Activated CD4-positive, alpha-beta T cell treated with anti-CD3 and anti-CD28 coated beads, Interleukin-2, amount 50 U/mL, for 24 hours (primary cell): Measurements from ENCODE around the gene ATF6B.
"Not testable (repeated sequence)": the region's sequence is repeated elsewhere in the genome, so short reads cannot be mapped to it uniquely, and the experiment has no call there.

Source experiments
- DNase-seq, 2 donors: peaks; one replicate each; pipeline ENCODE4 v3.0.0-alpha.2; 2020; ENCODE audit warnings: low read depth in 1 of 2, low spot score in 1 of 2

ATF6B gene

DNA sequence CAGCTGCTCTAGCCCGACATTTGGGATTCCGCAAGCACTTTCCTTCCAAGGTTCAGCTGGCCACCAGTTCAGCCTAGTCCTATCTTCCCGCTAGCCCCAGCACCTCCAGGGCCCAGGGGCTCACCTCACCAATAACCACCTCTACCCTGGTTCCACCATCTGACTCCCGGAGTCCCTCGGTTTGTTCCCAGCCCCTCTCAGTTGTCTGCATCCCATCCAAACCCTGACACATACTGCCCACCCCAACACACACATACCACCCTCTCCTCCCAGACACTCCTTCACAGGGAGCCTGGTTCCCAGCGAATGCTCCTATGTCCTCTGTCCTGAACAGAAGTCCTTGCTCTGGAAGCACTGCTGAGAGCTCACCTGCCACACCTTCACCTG lies 19.3 kb downstream of the ATF6B start:
- no peak for DNase-seq

DNA sequence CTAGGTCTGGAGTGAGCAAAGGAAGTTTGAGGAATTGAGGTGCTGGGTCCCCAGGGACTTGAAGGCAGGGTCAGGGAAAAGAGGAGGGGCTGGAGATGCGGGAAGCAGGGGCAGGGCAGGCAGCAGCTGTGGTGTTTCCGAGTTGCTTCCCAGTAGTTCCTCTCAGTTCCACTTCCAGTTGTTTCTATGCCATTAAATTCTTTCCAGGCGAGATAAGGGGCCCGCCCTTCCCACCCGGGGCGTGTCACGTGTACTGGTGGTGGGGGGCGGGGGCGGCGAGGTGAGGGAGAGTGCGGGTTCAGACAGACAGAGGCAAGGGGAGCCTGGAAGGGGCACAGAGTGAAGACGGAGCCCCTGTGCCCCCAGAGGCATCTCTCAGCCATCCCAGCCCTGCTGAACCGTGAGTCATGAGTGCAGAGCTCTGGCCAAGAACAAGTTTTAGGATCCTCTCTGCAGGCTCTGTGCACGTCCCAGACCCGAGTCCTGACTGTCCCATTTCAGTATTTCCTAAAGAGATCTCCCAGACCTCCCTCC lies 19.9 kb downstream of the ATF6B start:
- DNase-seq: no peak

GRCh38 chr6:32107406-32107805 lies 20.6 kb downstream of the ATF6B start:
- no peak for DNase-seq

GRCh38 chr6:32105433-32105832 lies 22.6 kb downstream of the ATF6B start:
- DNase-seq: no peak

DNA sequence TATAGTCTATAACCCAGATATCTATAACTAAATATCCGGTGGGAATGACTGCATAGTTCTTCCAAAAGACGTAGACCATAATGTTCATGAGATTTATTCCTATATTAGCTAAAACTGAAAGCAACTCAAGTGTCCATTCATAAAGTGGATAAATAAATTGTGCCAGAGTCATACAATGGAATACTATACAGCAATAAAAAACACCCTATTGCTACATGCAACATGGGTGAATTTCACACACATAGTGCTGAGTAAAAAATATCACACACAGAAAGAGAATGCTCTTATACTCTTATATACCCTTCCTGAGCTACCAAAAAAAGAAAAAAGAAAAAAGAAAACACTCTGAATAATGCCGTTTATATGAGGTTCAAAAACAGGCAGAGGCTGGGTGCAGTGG lies 25.8 kb downstream of the ATF6B start:
- DNase-seq: no peak

DNA sequence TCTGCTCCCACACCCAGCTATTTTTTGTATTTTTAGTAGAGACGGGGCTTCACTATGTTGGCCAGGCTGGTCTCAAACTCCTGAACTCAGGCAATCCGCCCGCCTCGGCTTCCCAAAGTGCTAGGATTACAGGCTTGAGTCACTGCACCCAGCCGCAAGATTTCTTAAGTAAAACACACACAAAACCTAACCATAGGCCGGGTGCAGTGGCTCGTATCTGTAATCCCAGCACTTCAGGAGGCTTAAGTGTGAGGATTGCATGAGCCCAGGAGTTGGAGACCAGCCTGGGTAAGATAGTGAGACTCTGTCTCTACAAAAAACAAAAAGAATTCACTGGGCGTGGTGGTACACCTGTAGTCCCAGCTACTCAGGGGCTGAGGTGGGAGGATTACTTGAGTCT lies 27.8 kb downstream of the ATF6B start:
- DNase-seq: not testable (repeated sequence)

DNA sequence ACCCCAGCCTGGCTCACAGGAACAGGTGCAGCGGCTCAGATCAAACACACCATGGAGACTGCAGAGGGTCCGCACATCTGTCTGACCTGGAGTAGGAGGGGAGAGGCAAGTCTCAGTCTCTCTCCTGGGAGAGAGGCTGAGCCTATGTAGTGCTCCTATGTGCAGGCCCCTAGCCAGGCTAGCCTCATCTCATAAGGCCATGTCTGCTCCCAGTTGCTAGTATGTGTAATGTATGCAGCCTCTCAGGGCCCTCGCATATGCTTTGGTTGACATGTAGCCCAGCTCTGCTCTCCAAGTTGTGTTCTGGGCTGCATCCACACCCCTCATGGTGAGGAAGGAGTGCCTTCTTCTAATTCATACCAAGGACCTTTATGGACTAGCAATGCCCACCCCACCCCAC lies 30.7 kb downstream of the ATF6B start:
- no peak for DNase-seq

DNA sequence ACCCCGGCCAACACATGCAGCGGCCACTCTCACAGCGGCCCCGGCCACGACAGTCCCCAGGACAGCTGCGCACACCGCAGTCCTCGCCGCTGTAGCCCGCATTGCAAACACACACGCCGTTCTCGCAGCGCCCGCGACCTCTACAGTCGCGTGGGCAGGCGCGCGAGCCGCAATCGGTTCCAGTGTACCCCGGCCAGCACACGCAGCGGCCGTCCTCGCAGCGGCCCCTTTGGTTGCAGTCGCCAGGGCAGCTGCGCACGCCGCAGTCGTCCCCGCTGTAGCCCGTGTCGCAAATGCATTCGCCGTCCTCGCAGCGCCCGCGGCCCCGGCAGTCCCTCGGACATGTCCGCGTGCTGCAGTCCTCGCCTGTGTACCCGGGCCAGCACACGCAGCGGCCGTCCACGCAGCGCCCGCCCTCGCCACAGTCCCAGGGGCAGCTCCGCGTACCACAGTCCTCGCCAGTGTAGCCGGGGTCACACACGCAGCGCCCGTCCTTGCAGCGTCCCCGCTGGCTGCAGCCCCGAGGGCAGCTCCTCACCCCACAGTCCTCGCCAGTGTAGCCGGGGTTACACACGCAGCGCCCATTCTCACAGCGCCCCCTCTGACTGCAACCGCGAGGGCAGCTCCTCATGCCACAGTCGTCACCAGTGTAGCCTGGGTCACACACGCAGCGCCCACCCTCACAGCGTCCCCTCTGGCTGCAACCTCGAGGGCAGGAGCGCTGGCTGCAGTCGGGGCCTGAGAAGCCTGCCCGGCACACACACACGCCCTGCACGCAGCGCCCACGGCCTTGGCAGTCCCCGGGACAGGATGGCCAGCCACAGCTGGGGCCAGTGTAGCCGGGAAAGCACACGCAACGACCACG lies 31.4 kb downstream of the ATF6B start:
- DNase-seq: no peak

DNA sequence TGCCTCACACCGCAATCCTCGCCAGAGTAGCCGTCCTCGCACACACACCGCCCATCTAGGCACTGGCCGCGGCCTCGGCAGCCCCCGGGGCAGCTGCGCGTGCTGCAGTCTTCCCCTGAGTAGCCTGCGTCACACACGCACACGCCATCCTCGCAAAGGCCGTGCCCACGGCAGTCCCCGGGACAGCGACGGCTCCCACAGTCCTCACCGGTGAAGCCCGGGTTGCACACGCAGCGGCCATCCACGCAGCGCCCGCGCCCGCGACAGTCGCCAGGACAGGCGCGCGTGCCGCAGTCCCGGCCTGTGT lies 32.0 kb downstream of the ATF6B start:
- DNase-seq: no peak

GRCh38 chr6:32095338-32096086 lies 32.5 kb downstream of the ATF6B start:
- no peak for DNase-seq

DNA sequence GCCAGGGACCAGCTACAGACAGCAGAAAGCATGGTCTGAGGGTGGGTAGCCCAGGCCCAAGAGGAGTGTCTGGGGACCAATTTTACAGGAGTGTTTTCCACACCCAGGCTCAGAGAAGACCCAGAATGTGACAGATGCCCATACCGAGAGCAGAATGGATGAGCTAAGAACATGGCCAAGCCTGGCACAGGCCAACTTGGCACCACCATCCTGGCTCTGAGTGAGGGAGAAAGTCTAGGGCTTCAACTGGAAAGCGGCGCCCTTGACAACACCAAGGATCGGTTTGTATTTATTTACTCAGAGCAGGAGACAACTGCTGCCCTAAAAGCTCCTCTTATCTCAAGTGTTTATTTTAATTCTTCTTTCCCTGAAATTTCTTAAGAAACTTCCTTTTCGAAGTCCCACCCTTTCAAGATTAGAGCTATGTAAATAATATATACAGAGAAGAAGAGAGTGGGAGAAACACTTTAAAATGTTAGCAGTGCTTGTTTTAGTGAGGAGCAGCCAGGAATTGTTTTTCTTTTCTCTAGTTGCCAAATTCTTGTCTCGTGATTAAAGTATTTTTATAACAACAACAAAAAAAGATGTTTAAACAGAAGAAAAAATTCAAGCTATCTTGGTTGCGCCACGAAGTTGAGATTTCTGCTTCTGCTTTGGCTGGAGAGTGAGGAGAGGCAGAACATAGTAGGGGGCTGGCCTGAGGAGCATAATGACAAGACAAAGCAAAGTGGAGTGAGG lies 35.1 kb downstream of the ATF6B start:
- no peak for DNase-seq

- DNase-seq: no peak
Observed at GRCh38 chr6:32089082-32089828, 38.8 kb downstream of the ATF6B start.

GRCh38 chr6:32088487-32089049 lies 39.5 kb downstream of the ATF6B start:
- DNase-seq: no peak

- peak; percentile 26 to 55 for DNase-seq
Observed at GRCh38 chr6:32087574-32088486, 40.2 kb downstream of the ATF6B start.

GRCh38 chr6:32086661-32087573 lies 41.1 kb downstream of the ATF6B start:
- no peak for DNase-seq

DNA sequence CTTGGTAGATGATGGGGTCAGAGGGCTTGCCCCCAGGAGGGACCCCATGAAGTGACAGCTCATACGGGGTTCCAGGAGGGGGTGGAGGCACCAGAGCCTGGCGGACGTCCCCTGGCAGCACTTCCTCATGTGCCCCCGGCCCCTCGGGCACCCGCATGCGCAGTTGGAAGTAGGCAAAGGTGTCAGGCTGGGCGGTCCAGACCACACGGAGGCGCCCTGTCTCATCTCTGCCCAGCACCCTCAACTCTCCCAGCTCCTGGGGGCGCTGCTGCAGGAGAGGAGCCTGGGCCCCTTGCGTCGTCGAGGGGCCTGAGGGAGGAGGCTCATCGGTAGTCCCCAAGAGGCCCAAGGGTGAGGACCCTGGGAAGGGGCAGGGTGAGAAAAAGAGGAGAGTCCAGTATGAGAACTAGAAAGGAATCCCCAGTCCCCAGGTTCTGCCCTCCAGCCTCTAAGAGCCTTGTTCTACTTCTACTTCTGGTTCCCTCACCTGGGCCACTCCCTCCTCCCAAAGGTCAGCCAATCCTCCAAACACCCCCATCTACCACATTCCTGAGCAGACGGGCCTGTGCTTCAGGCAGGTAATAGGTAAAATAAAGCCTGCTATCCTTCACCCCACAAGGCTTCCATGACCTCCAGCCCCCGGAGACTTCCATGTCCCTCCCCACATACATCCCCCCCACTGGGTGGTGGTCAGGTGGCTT lies 42.1 kb downstream of the ATF6B start:
- no peak for DNase-seq

DNA sequence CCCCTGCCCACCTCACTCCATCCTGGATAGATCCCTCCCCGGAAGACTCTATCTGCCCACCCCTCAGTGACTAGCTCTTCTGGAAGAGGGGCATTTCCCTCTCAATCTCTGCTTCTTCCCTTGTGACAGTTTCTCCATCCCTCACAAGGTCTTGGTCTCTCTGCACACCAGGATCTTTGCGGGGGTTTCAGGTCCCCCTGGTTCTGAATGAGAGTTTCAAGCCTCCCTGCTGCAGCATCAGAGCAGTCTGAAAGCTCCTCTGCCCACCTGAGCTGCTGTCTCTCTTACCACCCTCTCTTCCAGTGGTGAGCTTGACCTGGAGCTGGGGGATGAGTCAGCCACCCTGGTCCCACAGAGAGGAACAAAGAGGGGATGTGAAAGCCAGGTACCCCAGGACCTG lies 43.3 kb downstream of the ATF6B start:
- no peak for DNase-seq
